WTC11 (cell line): Measurements from ENCODE around the gene SIN3B. TPM values are rescaled to one million over a fixed set of nuclear protein-coding genes. Genes with fewer than 3 reads are reported as not detected.
A peak's percentile ranks its signal among the peaks of the same experiment; 100 is the strongest.

Experiments used
- ATAC-seq: fragments of 200-7000 bp; cut with Tn5 transposase; 2 replicates; pipeline ENCODE4 v1.10.0; 2021; ENCODE audit warnings: mild to moderate bottlenecking, moderate library complexity
- CTCF ChIA-PET: fragments of 300-600 bp; sonication (Branson Sonifier 250); formaldehyde crosslinking; loops from one replicate; lab custom pipeline; 2021; ENCODE audit warnings: antibody characterized with exemption; lab: Charles Lee
- POLR2A ChIA-PET: fragments of 350-600 bp; sonication (Branson Sonifier 250); formaldehyde crosslinking; loops from one replicate; lab custom pipeline; 2021; ENCODE audit warnings: antibody characterized with exemption; lab: Charles Lee
- DNase-seq: peaks from one replicate; pipeline ENCODE4 v3.0.0; 2021; ENCODE audit warnings: low spot score
- H3K27ac Mint-ChIP-seq: 2 replicates; pipeline ENCODE4 v1.8.0; 2021; ENCODE audit warnings: mixed read lengths
- H3K27me3 Mint-ChIP-seq: 2 replicates; pipeline ENCODE4 v1.8.0; 2021; ENCODE audit warnings: low read depth, mild to moderate bottlenecking, moderate library complexity, mixed read lengths
- H3K36me3 Mint-ChIP-seq: 2 replicates; pipeline ENCODE4 v1.8.0; 2021; ENCODE audit warnings: mixed read lengths
- H3K4me1 Mint-ChIP-seq: 2 replicates; pipeline ENCODE4 v1.8.0; 2022; ENCODE audit warnings: mixed read lengths
- H3K4me3 Mint-ChIP-seq: 2 replicates; pipeline ENCODE4 v1.8.0; 2021; ENCODE audit warnings: mild to moderate bottlenecking, moderate library complexity, mixed read lengths
- H3K9me3 Mint-ChIP-seq: 2 replicates; pipeline ENCODE4 v1.8.0; 2021; ENCODE audit warnings: mixed read lengths
- AFF4 ChIP-seq: sonication (generic); formaldehyde crosslinking; IDR thresholded peaks from 2 replicates; pipeline ENCODE4 v1.8.1; 2023; ENCODE audit warnings: mild to moderate bottlenecking, missing genetic modification reagents, borderline replicate concordance
- ATF3 ChIP-seq: sonication (generic); formaldehyde crosslinking; conservative IDR thresholded peaks from 2 replicates; pipeline ENCODE4 v1.8.1; 2022; ENCODE audit warnings: mild to moderate bottlenecking, missing genetic modification reagents
- CREB1 ChIP-seq: sonication (generic); formaldehyde crosslinking; IDR thresholded peaks from 2 replicates; pipeline ENCODE4 v1.8.0; 2023; ENCODE audit warnings: mild to moderate bottlenecking, missing genetic modification reagents
- ELF4 ChIP-seq: sonication (generic); formaldehyde crosslinking; IDR thresholded peaks from 2 replicates; pipeline ENCODE4 v1.8.1; 2022; ENCODE audit warnings: low read depth, mild to moderate bottlenecking, moderate library complexity, missing genetic modification reagents
- EMX1 ChIP-seq: fragments of 250-450 bp; sonication (Bioruptor Pico); IDR thresholded peaks from 2 replicates; pipeline ENCODE4 v1.8.0; 2021; ENCODE audit warnings: mild to moderate bottlenecking
- FOXJ3 ChIP-seq: sonication (generic); formaldehyde crosslinking; IDR thresholded peaks from 2 replicates; pipeline ENCODE4 v1.9.0; 2021; ENCODE audit warnings: missing genetic modification reagents, mild to moderate bottlenecking, borderline replicate concordance
- FOXP1 ChIP-seq: sonication (generic); formaldehyde crosslinking; IDR thresholded peaks from 2 replicates; pipeline ENCODE4 v1.8.0; 2022; ENCODE audit warnings: missing genetic modification reagents, mild to moderate bottlenecking, moderate library complexity, borderline replicate concordance
- JAZF1 ChIP-seq: fragments of 250-450 bp; sonication (Bioruptor Pico); IDR thresholded peaks from 2 replicates; pipeline ENCODE4 v1.9.0; 2021; ENCODE audit warnings: moderate library complexity, mild to moderate bottlenecking, inconsistent platforms
- MLX ChIP-seq: sonication (generic); formaldehyde crosslinking; IDR thresholded peaks from 2 replicates; pipeline ENCODE4 v1.8.1; 2023; ENCODE audit warnings: mild to moderate bottlenecking, missing genetic modification reagents, moderate library complexity
- MXD4 ChIP-seq: fragments of 250-450 bp; sonication (Bioruptor Pico); IDR thresholded peaks from 2 replicates; pipeline ENCODE4 v1.8.0; 2021; ENCODE audit warnings: mild to moderate bottlenecking, moderate library complexity, borderline replicate concordance
- NFE2L1 ChIP-seq: sonication (generic); formaldehyde crosslinking; IDR thresholded peaks from 2 replicates; pipeline ENCODE4 v1.8.1; 2023; ENCODE audit warnings: missing genetic modification reagents
- OVOL2 ChIP-seq: fragments of 250-450 bp; sonication (Bioruptor Pico); IDR thresholded peaks from 2 replicates; pipeline ENCODE4 v1.9.0; 2021; ENCODE audit warnings: mild to moderate bottlenecking, borderline replicate concordance
- PRRX2 ChIP-seq: fragments of 250-450 bp; sonication (Bioruptor Pico); IDR thresholded peaks from 2 replicates; pipeline ENCODE4 v1.8.0; 2021; ENCODE audit warnings: mild to moderate bottlenecking
- SOX15 ChIP-seq: fragments of 250-450 bp; sonication (Bioruptor Pico); IDR thresholded peaks from 2 replicates; pipeline ENCODE4 v1.9.0; 2021; ENCODE audit warnings: mild to moderate bottlenecking
- SP1 ChIP-seq: sonication (generic); formaldehyde crosslinking; conservative IDR thresholded peaks from 2 replicates; pipeline ENCODE4 v1.8.1; 2022; ENCODE audit warnings: missing genetic modification reagents
- TEAD4 ChIP-seq: sonication (generic); formaldehyde crosslinking; IDR thresholded peaks from 2 replicates; pipeline ENCODE4 v1.8.0; 2022; ENCODE audit warnings: mild to moderate bottlenecking, missing genetic modification reagents
- ZNF263 ChIP-seq: sonication (generic); formaldehyde crosslinking; IDR thresholded peaks from 2 replicates; pipeline ENCODE4 v1.8.1; 2022; ENCODE audit warnings: low read depth, mild to moderate bottlenecking, moderate library complexity, missing genetic modification reagents
- ZNF396 ChIP-seq: fragments of 250-450 bp; sonication (Bioruptor Pico); IDR thresholded peaks from 2 replicates; pipeline ENCODE4 v1.8.0; 2021; ENCODE audit warnings: mild to moderate bottlenecking, moderate library complexity, borderline replicate concordance
- ZNF416 ChIP-seq: fragments of 250-450 bp; sonication (Bioruptor Pico); IDR thresholded peaks from 2 replicates; pipeline ENCODE4 v1.9.0; 2021; ENCODE audit warnings: mild to moderate bottlenecking, inconsistent platforms
- ZNF423 ChIP-seq: fragments of 250-450 bp; sonication (Bioruptor Pico); IDR thresholded peaks from 2 replicates; pipeline ENCODE4 v2.1.2; 2022; ENCODE audit warnings: mild to moderate bottlenecking, moderate library complexity
- ZNF671 ChIP-seq: fragments of 250-450 bp; sonication (Bioruptor Pico); IDR thresholded peaks from 2 replicates; pipeline ENCODE4 v1.8.0; 2021; ENCODE audit warnings: mild to moderate bottlenecking
- total RNA-seq: library from RNA; stranded (reverse); gene quantifications from 3 replicates; pipeline ENCODE4 v1.2.3, GENCODE V29; 2021
- TF ChIP-seq, protein P1 (sequence below): sonication (generic); formaldehyde crosslinking; IDR thresholded peaks from 2 replicates; pipeline ENCODE4 v1.8.1; 2023; ENCODE audit warnings: mild to moderate bottlenecking, missing genetic modification reagents

The SIN3B gene
- total RNA-seq, 1 experiment from 2014 or later, result 87.7 TPM

DNA sequence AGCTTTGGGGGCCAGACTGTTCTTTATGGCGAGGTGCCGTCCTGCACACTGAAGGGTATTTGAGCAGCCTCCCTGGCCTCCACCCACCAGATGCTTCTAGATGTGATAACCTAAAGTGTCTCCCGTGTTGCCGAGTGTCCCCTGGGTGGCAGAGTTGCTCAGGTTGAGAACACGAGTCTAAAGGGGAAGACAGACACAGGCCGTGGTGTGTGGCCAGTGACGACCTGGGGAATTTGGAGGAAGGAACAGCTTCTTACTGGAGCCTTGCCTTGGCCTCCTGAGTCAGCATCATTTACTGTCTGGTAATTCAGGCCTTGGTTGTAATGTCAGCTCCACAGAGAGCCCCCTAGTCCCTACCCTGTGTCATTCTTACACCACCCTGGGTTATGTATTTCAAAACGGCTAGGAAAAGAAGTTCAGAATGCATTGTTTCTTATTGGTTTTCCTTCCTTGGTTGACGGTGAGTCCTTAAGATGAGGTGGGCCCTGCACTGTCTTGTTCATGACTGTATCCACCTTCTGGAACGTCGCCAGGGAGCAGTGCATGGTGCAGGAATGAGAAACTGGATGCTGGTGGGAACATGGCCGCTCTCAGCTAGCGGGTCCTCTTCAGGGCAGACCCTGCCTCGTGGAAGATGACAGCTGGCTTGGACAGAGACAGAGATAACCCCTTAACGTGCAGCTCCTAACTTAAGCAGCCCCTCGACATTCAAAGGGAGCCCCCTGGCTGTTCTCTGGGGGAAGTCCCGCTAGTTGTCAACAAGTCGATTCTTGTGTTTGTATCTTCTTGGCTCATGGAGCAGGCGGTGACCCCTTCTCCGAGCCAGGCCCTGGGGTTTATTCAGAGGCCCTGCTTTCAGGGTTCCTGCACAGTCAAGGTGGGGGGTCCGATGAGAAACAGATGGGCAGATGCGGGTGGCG, 7.2 kb downstream of the SIN3B start:
- no peaks in the 10 kb centered on the region for H3K27me3 Mint-ChIP-seq
- DNase-seq (peak; percentile 33), ATAC-seq (peak; percentile 24; the same call in 1 of the 2 replicates)
- TF ChIP-seq JAZF1 (no peak), FOXP1 (0 out of 2 replicates have a peak, but pooled peaks have one; percentile 18), ELF4 (no peak)
- TF ChIP-seq, all 79 proteins: peak for 1
- Mint-ChIP-seq H3K27ac (peak overlapping the region; percentile 71; the same call in 1 of the 2 replicates), H3K36me3 (peaks cover 55% of the 10 kb centered on the region), H3K4me3 (no peak overlapping the region), H3K4me1 (peaks cover 7% of the 10 kb centered on the region), H3K9me3 (no peaks in the 10 kb centered on the region)
- ChIA-PET POLR2A (interaction anchor here (0.6 kb wide), 2 partner anchors 10 to 400 kb away, joined by 5 to 8 read pairs; no protein-coding TSS in a partner anchor), CTCF (interaction anchor here (0.6 to 1.8 kb wide), 4 partner anchors 9 to 119 kb away, joined by 3 to 18 read pairs (median 5); no protein-coding TSS in a partner anchor)

- no peak for TF ChIP-seq MLX
- TF ChIP-seq, protein P1, sequence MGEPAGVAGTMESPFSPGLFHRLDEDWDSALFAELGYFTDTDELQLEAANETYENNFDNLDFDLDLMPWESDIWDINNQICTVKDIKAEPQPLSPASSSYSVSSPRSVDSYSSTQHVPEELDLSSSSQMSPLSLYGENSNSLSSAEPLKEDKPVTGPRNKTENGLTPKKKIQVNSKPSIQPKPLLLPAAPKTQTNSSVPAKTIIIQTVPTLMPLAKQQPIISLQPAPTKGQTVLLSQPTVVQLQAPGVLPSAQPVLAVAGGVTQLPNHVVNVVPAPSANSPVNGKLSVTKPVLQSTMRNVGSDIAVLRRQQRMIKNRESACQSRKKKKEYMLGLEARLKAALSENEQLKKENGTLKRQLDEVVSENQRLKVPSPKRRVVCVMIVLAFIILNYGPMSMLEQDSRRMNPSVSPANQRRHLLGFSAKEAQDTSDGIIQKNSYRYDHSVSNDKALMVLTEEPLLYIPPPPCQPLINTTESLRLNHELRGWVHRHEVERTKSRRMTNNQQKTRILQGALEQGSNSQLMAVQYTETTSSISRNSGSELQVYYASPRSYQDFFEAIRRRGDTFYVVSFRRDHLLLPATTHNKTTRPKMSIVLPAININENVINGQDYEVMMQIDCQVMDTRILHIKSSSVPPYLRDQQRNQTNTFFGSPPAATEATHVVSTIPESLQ, result no peak
- TF ChIP-seq ZNF423 (CRISPR knock-in tag), result no peak
- TF ChIP-seq OVOL2 (CRISPR knock-in tag), result no peak
- no peak for TF ChIP-seq SP1 (CRISPR knock-in tag)
- no peak for TF ChIP-seq CREB1 (CRISPR knock-in tag)
- no peak for TF ChIP-seq ZNF396 (CRISPR knock-in tag)
- TF ChIP-seq AFF4, result no peak
- Mint-ChIP-seq H3K4me3 (no peak overlapping the region), H3K27me3 (no peaks in the 10 kb centered on the region), H3K27ac (peak overlapping the region; percentile 71; the same call in 1 of the 2 replicates), H3K4me1 (peaks cover 7% of the 10 kb centered on the region), H3K9me3 (no peaks in the 10 kb centered on the region), H3K36me3 (peaks cover 55% of the 10 kb centered on the region)
- no peak for ATAC-seq
- POLR2A ChIA-PET, result no interaction called here
- DNase-seq, result no peak
- CTCF ChIA-PET, result interaction anchor here (1.0 to 1.8 kb wide), 2 partner anchors 57 to 119 kb away, joined by 3 to 18 read pairs; no protein-coding TSS in a partner anchor
Measured at GRCh38 chr19:16837035-16837362, 7.8 kb downstream of the SIN3B start.

- H3K9me3 Mint-ChIP-seq, result no peaks in the 10 kb centered on the region
- CTCF ChIA-PET, result no interaction called here
- no peak for DNase-seq
- TF ChIP-seq EMX1 (CRISPR knock-in tag), result no peak
- no peak for TF ChIP-seq PRRX2 (CRISPR knock-in tag)
- TF ChIP-seq FOXJ3, result no peak
- TF ChIP-seq NFE2L1, result no peak
- TF ChIP-seq ZNF263, result no peak
- no peak for TF ChIP-seq OVOL2 (CRISPR knock-in tag)
- no peak for TF ChIP-seq CREB1 (CRISPR knock-in tag)
- no peak for TF ChIP-seq TEAD4 (CRISPR knock-in tag)
- no peak for TF ChIP-seq MXD4 (CRISPR knock-in tag)
- no peak for TF ChIP-seq SOX15 (CRISPR knock-in tag)
- no peak for TF ChIP-seq ZNF416 (CRISPR knock-in tag)
- TF ChIP-seq ATF3 (CRISPR knock-in tag), result no peak
- TF ChIP-seq ELF4, result no peak
- no peak for TF ChIP-seq ZNF671
- no peaks in the 10 kb centered on the region for H3K27me3 Mint-ChIP-seq
- H3K27ac Mint-ChIP-seq, result no peak overlapping the region
- ATAC-seq, result no peak
- H3K36me3 Mint-ChIP-seq, result peaks cover 59% of the 10 kb centered on the region
- peaks cover 5% of the 10 kb centered on the region; the same call in 1 of the 2 replicates for H3K4me1 Mint-ChIP-seq
- no peak overlapping the region for H3K4me3 Mint-ChIP-seq
- POLR2A ChIA-PET, result no interaction called here
Measured at GRCh38 chr19:16841391-16841926, 12.3 kb downstream of the SIN3B start.
